GM23338 (cell line): ENCODE measurements around the gene RAC2.

Experiments used
- CREB1 ChIP-seq: fragments of 250-450 bp; sonication (Bioruptor Pico); IDR thresholded peaks from 2 replicates; pipeline ENCODE4 v1.5.0; 2020; ENCODE audit warnings: low read depth, mild to moderate bottlenecking, moderate library complexity
- CTCF ChIP-seq, 2 experiments: fragments of 200-600 bp in 1 of 2; sonication (generic) in 1 of 2; conservative IDR thresholded peaks; 2 replicates each; pipeline versions ENCODE4 v1.5.1 to v1.6.1; 2016 to 2017; ENCODE audit warnings: antibody characterized with exemption in 2 of 2, low read depth in 2 of 2, mild to moderate bottlenecking in 2 of 2, moderate library complexity in 1 of 2
- ETS1 ChIP-seq: IDR thresholded peaks from 2 replicates; pipeline ENCODE4 v1.6.1; 2016; ENCODE audit warnings: antibody characterized with exemption
- EZH2 ChIP-seq: fragments of 200-600 bp; sonication (generic); IDR thresholded peaks from one replicate; pipeline ENCODE4 v1.8.0; 2017; ENCODE audit warnings: antibody characterized with exemption, mild to moderate bottlenecking, low read depth; ENCODE audit not compliant: unreplicated experiment
- EZH2phosphoT487 ChIP-seq: fragments of 200-600 bp; sonication (generic); IDR thresholded peaks from one replicate; pipeline ENCODE4 v1.8.1; 2018; ENCODE audit warnings: antibody characterized with exemption; ENCODE audit not compliant: unreplicated experiment
- JUNB ChIP-seq: IDR thresholded peaks from one replicate; pipeline ENCODE4 v1.6.1; 2016; ENCODE audit warnings: antibody characterized with exemption; ENCODE audit not compliant: unreplicated experiment
- POLR2AphosphoS5 ChIP-seq: IDR thresholded peaks from 2 replicates; pipeline ENCODE4 v1.6.1; 2016; ENCODE audit warnings: antibody characterized with exemption, low read depth
- REST ChIP-seq: IDR thresholded peaks from one replicate; pipeline ENCODE4 v1.6.1; 2018; ENCODE audit warnings: antibody characterized with exemption; ENCODE audit not compliant: unreplicated experiment
- ZNF331 ChIP-seq: fragments of 250-450 bp; sonication (Bioruptor Pico); IDR thresholded peaks from 2 replicates; pipeline ENCODE4 v1.5.0; 2020; ENCODE audit warnings: low read depth, mild to moderate bottlenecking, moderate library complexity

- TF ChIP-seq EZH2 (no peak), CTCF (conservative IDR thresholded peaks at IDR 0.05; ENCODE audit: low read depth in 2 of 2) (no peak), POLR2AphosphoS5 (no peak), EZH2phosphoT487 (no peak), REST (no peak), CREB1 (CRISPR knock-in tag) (no peak), ZNF331 (CRISPR knock-in tag) (no peak), ETS1 (no peak), JUNB (no peak)
These were observed 6.4 kb downstream of the RAC2 start for GRCh38 chr22:37237371-37238268.
